Right atrium auricular region (tissue), 2 donors: ENCODE measurements around the gene ALDH3A2. TPM values are rescaled to one million over a fixed set of nuclear protein-coding genes. Genes with fewer than 3 reads are reported as not detected.
A peak's percentile ranks its signal among the peaks of the same experiment; 100 is the strongest.

Source experiments
- DNase-seq: peaks from one replicate; pipeline ENCODE4 v3.0.0-alpha.2; 2019; ENCODE audit warnings: low spot score
- H3K27ac ChIP-seq, 2 donors: fragments of 200-600 bp; sonication (generic); 1 replicate in 1 of 2; 2 replicates in 1 of 2; pipeline ENCODE4 v1.5.1; 2016 to 2019
- H3K27me3 ChIP-seq, 2 donors: fragments of 200-600 bp; sonication (generic); one replicate each; pipeline versions ENCODE4 v1.5.1 to v1.6.0; 2017 to 2019
- H3K36me3 ChIP-seq: fragments of 200-600 bp; sonication (generic); one replicate; pipeline ENCODE4 v1.5.1; 2016
- H3K4me1 ChIP-seq, 2 donors: fragments of 200-600 bp; sonication (generic); one replicate each; pipeline versions ENCODE4 v1.5.1 to v1.6.0; 2017 to 2019
- H3K4me3 ChIP-seq, 2 donors: fragments of 200-600 bp; sonication (generic); 1 replicate in 1 of 2; 2 replicates in 1 of 2; pipeline ENCODE4 v1.5.1; 2017 to 2019; ENCODE audit warnings: mild to moderate bottlenecking in 1 of 2, moderate library complexity in 1 of 2
- H3K9me3 ChIP-seq, 2 donors: fragments of 200-600 bp; sonication (generic); one replicate each; pipeline ENCODE4 v1.5.1; 2019
- total RNA-seq, 2 donors: library from RNA; depleted of rRNA; stranded (reverse); fragments of >200 nt; gene quantifications; one replicate each; pipeline ENCODE4 v1.1.0, GENCODE V29; 2016
- TF ChIP-seq, protein P1 (sequence below), 2 donors: fragments of 200-600 bp; sonication (generic); IDR thresholded peaks; one replicate each; pipeline ENCODE4 v1.5.1; 2019; ENCODE audit warnings: antibody characterized with exemption in 2 of 2

ALDH3A2 gene
- total RNA-seq, 2 donors from 2014 or later: 45.8 to 52.3 TPM

DNA sequence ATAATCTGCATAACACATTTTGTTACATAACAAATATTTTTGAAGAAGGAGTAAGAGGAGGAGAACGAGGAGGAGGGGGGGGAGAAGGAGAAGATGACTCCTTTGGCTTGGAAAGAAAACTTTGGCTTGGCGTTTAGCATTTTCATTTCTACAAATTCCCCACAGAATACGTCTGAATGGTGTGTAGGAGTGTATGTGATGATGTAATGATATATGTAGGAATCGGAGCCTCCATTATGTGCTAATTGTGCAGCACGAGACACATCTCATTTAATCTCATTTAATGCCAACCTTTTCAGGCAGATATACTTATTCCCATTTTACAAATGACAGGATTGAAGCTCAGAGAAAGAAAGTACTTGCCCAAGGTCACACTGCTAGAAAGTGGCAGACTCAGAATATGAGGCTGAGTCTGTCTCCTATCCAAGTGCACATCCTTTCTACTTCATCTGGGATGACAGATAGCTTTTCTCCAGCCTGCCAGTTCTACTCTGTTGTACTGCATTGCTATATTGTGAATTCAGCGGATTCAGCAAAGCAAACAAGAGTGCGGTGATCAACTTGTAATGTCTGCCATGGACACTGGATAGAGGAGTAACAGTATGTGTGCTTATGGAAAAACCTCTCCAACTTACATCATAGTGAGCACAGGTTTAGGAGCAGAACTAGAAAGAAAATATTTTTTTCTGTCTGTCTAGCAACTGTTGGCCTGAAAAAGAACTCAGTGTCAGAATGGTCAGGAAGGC is 78.3 kb downstream of the ALDH3A2 start:
- Histone ChIP-seq H3K4me3 (no peak overlapping the region), H3K27ac (peak overlapping the region; percentile 93), H3K27me3 (no peaks in the 10 kb centered on the region), H3K9me3 (no peaks in the 10 kb centered on the region), H3K36me3 (no peaks in the 10 kb centered on the region), H3K4me1 (peaks cover 0 to 36% of the 10 kb centered on the region in 2 donors)
- TF ChIP-seq, protein P1, sequence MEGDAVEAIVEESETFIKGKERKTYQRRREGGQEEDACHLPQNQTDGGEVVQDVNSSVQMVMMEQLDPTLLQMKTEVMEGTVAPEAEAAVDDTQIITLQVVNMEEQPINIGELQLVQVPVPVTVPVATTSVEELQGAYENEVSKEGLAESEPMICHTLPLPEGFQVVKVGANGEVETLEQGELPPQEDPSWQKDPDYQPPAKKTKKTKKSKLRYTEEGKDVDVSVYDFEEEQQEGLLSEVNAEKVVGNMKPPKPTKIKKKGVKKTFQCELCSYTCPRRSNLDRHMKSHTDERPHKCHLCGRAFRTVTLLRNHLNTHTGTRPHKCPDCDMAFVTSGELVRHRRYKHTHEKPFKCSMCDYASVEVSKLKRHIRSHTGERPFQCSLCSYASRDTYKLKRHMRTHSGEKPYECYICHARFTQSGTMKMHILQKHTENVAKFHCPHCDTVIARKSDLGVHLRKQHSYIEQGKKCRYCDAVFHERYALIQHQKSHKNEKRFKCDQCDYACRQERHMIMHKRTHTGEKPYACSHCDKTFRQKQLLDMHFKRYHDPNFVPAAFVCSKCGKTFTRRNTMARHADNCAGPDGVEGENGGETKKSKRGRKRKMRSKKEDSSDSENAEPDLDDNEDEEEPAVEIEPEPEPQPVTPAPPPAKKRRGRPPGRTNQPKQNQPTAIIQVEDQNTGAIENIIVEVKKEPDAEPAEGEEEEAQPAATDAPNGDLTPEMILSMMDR (IDR thresholded peaks at IDR 0.05): no peak
- DNase-seq: no peak

Other genes starting within 250 kb of the ALDH3A2 start
- 1 to 10 TPM in 1 of 2 donors, under 1 TPM in 1; 0.67 to 1.2 TPM for gene RNF112, start 237.5 kb upstream of the ALDH3A2 start, total RNA-seq
- gene SLC47A1, start 114.9 kb upstream of the ALDH3A2 start, total RNA-seq: 1 to 10 TPM; 2.2 to 4.9 TPM
- not detected for gene SLC47A2, start 67.8 kb downstream of the ALDH3A2 start, total RNA-seq
- gene ALDH3A1, start 99.5 kb downstream of the ALDH3A2 start, total RNA-seq: 1 to 10 TPM in 1 of 2 donors, under 1 TPM in 1; 0.22 to 1.8 TPM
- gene ULK2, start 219.2 kb downstream of the ALDH3A2 start, total RNA-seq: 10 to 100 TPM; 18.4 to 20.3 TPM